Measurements from ENCODE around the gene SRSF4. TPM values are rescaled to one million over a fixed set of nuclear protein-coding genes. Genes with fewer than 3 reads are reported as not detected.
A peak's percentile ranks its signal among the peaks of the same experiment; 100 is the strongest.

The SRSF4 gene
- total and polyA plus RNA-seq, 9 of the 15 experiments (the other 6 are each of a cell fraction or from before 2014, with no cell fraction given) = 15.9 to 132 (median 82.0) TPM

DNA sequence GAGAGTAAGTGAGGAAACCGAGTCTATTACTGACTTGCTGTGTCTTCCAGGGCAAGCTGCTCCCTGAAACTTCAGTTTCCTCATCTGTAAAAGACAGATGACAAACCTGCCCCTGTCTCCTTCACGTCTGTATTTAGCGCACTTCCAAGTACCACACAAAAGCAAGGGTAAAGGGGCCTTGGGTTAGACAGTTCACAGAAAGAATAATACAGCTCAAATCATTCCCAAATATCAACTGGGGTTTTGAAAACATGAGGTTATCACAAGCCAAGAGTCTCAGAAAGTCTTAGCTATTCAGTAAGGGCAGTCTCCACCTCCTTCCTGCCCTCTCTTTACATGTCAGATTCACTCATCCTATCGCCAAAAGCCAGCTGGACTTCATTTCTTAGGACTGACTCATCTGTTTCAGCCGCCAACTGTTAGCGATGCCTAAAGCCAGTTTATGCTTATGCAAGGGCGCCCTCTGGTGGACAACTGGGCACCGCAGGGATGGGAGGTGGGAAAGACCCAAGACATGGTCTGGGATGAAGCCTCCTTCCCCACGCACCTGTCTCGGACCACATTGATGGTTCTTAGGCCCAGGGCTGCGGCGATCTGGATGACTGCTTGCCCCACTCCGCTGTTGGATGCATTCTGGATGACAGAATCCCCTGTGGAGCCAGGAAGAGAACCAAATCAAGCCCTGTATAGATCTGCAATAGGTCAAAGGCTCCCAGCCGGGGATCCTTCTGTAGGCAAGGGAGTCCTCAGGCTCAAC is 21.1 kb upstream of the SRSF4 start (continued):
- TF ChIP-seq, protein P1, sequence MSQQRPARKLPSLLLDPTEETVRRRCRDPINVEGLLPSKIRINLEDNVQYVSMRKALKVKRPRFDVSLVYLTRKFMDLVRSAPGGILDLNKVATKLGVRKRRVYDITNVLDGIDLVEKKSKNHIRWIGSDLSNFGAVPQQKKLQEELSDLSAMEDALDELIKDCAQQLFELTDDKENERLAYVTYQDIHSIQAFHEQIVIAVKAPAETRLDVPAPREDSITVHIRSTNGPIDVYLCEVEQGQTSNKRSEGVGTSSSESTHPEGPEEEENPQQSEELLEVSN (IDR thresholded peaks at IDR 0.05; ENCODE audit: borderline replicate concordance in 1 of 2, extremely low read depth in 1 of 2, insufficient read depth in 1 of 2, insufficient read length in 1 of 2, low read depth in 1 of 2, low read length in 1 of 2, poor library complexity in 1 of 2, severe bottlenecking in 1 of 2) = no peak
- TF ChIP-seq EP300 (IDR thresholded peaks at IDR 0.05; ENCODE audit: low read length) (peak; percentile 92), NBN (IDR thresholded peaks at IDR 0.05; ENCODE audit: low read depth) (no peak; the same call in 1 of the 2 replicates), CHD4 (IDR thresholded peaks at IDR 0.05; ENCODE audit: insufficient read depth, insufficient replicate concordance, low read depth, low read length, poor library complexity, severe bottlenecking) (no peak), RBM34 (IDR thresholded peaks at IDR 0.05; ENCODE audit: borderline replicate concordance, insufficient read depth, low read length) (no peak), SMARCC2 (IDR thresholded peaks at IDR 0.05; ENCODE audit: low read depth) (peak; percentile 77), ZNF3 (CRISPR knock-in tag; IDR thresholded peaks at IDR 0.05) (no peak), RBM14 (IDR thresholded peaks at IDR 0.05; ENCODE audit: borderline replicate concordance, insufficient read depth, low read depth, low read length) (no peak), PML (IDR thresholded peaks at IDR 0.05; ENCODE audit: low read length) (peak; percentile 68), PRPF4 (IDR thresholded peaks at IDR 0.05; ENCODE audit: insufficient read depth, low read depth, low read length, poor library complexity, severe bottlenecking) (no peak), TOE1 (IDR thresholded peaks at IDR 0.05; ENCODE audit: borderline replicate concordance) (peak; percentile 73; the same call in 1 of the 2 replicates), TOE1 (CRISPR knock-in tag; IDR thresholded peaks at IDR 0.05; ENCODE audit: borderline replicate concordance, low read depth) (peak; percentile 78; the same call in 1 of the 2 replicates), JUN (IDR thresholded peaks at IDR 0.05; ENCODE audit: borderline replicate concordance, low read depth, low read length) (peak; percentile 98), JUN (CRISPR knock-in tag; IDR thresholded peaks at IDR 0.05; ENCODE audit: borderline replicate concordance) (peak; percentile 41; the same call in 1 of the 2 replicates), CAMTA2 (CRISPR knock-in tag; conservative IDR thresholded peaks at IDR 0.05) (no peak)
- TF ChIP-seq, protein P2, sequence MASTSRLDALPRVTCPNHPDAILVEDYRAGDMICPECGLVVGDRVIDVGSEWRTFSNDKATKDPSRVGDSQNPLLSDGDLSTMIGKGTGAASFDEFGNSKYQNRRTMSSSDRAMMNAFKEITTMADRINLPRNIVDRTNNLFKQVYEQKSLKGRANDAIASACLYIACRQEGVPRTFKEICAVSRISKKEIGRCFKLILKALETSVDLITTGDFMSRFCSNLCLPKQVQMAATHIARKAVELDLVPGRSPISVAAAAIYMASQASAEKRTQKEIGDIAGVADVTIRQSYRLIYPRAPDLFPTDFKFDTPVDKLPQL (IDR thresholded peaks at IDR 0.05; ENCODE audit: extremely low read depth, insufficient read length) = no peak
- TF ChIP-seq, protein P3, sequence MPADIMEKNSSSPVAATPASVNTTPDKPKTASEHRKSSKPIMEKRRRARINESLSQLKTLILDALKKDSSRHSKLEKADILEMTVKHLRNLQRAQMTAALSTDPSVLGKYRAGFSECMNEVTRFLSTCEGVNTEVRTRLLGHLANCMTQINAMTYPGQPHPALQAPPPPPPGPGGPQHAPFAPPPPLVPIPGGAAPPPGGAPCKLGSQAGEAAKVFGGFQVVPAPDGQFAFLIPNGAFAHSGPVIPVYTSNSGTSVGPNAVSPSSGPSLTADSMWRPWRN (IDR thresholded peaks at IDR 0.05; ENCODE audit: low read depth) = no peak
- TF ChIP-seq, protein P4, sequence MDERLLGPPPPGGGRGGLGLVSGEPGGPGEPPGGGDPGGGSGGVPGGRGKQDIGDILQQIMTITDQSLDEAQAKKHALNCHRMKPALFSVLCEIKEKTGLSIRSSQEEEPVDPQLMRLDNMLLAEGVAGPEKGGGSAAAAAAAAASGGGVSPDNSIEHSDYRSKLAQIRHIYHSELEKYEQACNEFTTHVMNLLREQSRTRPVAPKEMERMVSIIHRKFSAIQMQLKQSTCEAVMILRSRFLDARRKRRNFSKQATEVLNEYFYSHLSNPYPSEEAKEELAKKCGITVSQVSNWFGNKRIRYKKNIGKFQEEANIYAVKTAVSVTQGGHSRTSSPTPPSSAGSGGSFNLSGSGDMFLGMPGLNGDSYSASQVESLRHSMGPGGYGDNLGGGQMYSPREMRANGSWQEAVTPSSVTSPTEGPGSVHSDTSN (CRISPR knock-in tag; IDR thresholded peaks at IDR 0.05; ENCODE audit: low read depth) = no peak
- TF ChIP-seq, protein P4 (tag; conservative IDR thresholded peaks at IDR 0.05; ENCODE audit: low read depth) = peak; percentile 66; the same call in 1 of the 2 replicates

Data from K562 (cell line).